ENCODE results near the gene CUL7.
A peak's percentile ranks its signal among the peaks of the same experiment; 100 is the strongest.

The CUL7 gene

DNA sequence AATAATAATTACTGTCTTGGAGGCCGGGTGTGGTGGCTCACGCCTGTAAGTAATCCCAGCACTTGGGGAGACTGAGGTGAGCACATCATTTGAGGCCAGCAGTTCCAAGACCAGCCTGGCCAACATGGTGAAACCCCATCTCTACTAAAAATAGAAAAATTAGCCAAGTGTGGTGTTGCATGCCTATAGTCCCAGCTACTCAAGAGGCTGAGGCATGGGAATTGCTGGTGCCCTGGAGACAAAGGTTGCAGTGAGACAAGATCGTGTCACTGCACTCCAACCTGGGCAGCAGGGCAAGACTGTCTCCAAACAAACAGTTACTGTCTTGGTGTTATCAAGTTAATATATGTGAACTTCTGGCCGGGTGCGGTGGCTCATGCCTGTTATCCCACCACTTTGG, 27.3 kb downstream of the CUL7 start:
- Histone ChIP-seq H3K4me3 (replicated peaks; ENCODE audit: insufficient read depth, low read length) (no peak overlapping the region), H3K27ac (replicated peaks) (no peak overlapping the region), H3K27me3 (ENCODE audit: insufficient read depth, poor library complexity, severe bottlenecking) (no peaks in the 10 kb centered on the region)
- TF ChIP-seq POLR2AphosphoS5 (IDR thresholded peaks at IDR 0.05; ENCODE audit: low read depth), result no peak
- TF ChIP-seq, protein P1, sequence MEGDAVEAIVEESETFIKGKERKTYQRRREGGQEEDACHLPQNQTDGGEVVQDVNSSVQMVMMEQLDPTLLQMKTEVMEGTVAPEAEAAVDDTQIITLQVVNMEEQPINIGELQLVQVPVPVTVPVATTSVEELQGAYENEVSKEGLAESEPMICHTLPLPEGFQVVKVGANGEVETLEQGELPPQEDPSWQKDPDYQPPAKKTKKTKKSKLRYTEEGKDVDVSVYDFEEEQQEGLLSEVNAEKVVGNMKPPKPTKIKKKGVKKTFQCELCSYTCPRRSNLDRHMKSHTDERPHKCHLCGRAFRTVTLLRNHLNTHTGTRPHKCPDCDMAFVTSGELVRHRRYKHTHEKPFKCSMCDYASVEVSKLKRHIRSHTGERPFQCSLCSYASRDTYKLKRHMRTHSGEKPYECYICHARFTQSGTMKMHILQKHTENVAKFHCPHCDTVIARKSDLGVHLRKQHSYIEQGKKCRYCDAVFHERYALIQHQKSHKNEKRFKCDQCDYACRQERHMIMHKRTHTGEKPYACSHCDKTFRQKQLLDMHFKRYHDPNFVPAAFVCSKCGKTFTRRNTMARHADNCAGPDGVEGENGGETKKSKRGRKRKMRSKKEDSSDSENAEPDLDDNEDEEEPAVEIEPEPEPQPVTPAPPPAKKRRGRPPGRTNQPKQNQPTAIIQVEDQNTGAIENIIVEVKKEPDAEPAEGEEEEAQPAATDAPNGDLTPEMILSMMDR (IDR thresholded peaks at IDR 0.05; ENCODE audit: insufficient read depth, low read length), result no peak
- no peak for TF ChIP-seq GABPA (IDR thresholded peaks at IDR 0.05; ENCODE audit: low read depth)
- no peak for TF ChIP-seq REST (IDR thresholded peaks at IDR 0.05; ENCODE audit: insufficient replicate concordance, low read depth)
- TF ChIP-seq SPI1 (IDR thresholded peaks at IDR 0.05; ENCODE audit: borderline replicate concordance, low read depth), result no peak
- DNase-seq (ENCODE audit: low read depth in 1 of 2, low spot score in 1 of 2), result no peak

DNA sequence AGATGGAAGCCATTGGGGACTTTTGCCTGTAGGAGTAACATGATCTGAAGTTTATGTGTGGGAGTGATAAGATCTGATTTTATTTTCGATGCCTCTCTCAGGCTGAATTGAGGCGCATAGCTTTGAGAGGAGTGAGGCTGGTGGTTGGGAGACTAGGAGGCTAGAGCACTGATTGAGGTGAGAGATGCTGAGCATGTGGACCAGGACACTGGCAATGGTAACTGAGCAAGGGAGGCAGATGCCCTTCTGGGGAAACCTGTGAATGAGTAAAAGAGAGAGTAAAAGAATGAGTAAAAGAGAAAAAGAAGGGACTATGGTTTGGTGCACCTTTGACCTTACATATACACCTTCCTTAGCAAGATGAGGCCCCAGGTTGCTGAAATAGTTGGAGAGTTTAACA, 29.2 kb downstream of the CUL7 start:
- DNase-seq (ENCODE audit: low read depth in 1 of 2, low spot score in 1 of 2), result no peak
- Histone ChIP-seq H3K4me3 (replicated peaks; ENCODE audit: insufficient read depth, low read length) (no peak overlapping the region), H3K27me3 (ENCODE audit: insufficient read depth, poor library complexity, severe bottlenecking) (no peaks in the 10 kb centered on the region), H3K27ac (replicated peaks) (no peak overlapping the region)
- no peak for TF ChIP-seq SPI1 (IDR thresholded peaks at IDR 0.05; ENCODE audit: borderline replicate concordance, low read depth)
- no peak for TF ChIP-seq GABPA (IDR thresholded peaks at IDR 0.05; ENCODE audit: low read depth)
- TF ChIP-seq, protein P1 (IDR thresholded peaks at IDR 0.05; ENCODE audit: insufficient read depth, low read length), result no peak
- no peak for TF ChIP-seq POLR2AphosphoS5 (IDR thresholded peaks at IDR 0.05; ENCODE audit: low read depth)
- no peak for TF ChIP-seq REST (IDR thresholded peaks at IDR 0.05; ENCODE audit: insufficient replicate concordance, low read depth)

GRCh38 chr6:43021270-43022047, 32.2 kb downstream of the CUL7 start, which contains the start of gene RRP36:
RRP36 (plus strand) TSS chr6:43021623; CDS start chr6:43021655, 32 bp downstream.
- peak; percentile 70 to 83 for DNase-seq (ENCODE audit: low read depth in 1 of 2, low spot score in 1 of 2)
- peak within 1 kb of the TSS; percentile 79 for H3K4me3 ChIP-seq (replicated peaks; ENCODE audit: insufficient read depth, low read length)
- TF ChIP-seq POLR2AphosphoS5 (IDR thresholded peaks at IDR 0.05; ENCODE audit: low read depth) (peak; percentile 81), SPI1 (IDR thresholded peaks at IDR 0.05; ENCODE audit: borderline replicate concordance, low read depth) (peak; percentile 23; the same call in 1 of the 2 replicates), GABPA (IDR thresholded peaks at IDR 0.05; ENCODE audit: low read depth) (peak; percentile 80), REST (IDR thresholded peaks at IDR 0.05; ENCODE audit: insufficient replicate concordance, low read depth) (no peak)
- TF ChIP-seq, protein P1 (IDR thresholded peaks at IDR 0.05; ENCODE audit: insufficient read depth, low read length), result no peak
- H3K27ac ChIP-seq (replicated peaks), result peak within 1 kb of the TSS; percentile 85
- no peaks in the 10 kb centered on the region for H3K27me3 ChIP-seq (ENCODE audit: insufficient read depth, poor library complexity, severe bottlenecking)

Data from HL-60 (cell line).